GM21515 (cell line): ENCODE measurements around the gene SGSM2.

Source experiments
- ATAC-seq: cut with Tn5 transposase; IDR thresholded peaks from one replicate; pipeline ENCODE4 v1.9.1; 2021; ENCODE audit not compliant: unreplicated experiment

The SGSM2 gene

DNA sequence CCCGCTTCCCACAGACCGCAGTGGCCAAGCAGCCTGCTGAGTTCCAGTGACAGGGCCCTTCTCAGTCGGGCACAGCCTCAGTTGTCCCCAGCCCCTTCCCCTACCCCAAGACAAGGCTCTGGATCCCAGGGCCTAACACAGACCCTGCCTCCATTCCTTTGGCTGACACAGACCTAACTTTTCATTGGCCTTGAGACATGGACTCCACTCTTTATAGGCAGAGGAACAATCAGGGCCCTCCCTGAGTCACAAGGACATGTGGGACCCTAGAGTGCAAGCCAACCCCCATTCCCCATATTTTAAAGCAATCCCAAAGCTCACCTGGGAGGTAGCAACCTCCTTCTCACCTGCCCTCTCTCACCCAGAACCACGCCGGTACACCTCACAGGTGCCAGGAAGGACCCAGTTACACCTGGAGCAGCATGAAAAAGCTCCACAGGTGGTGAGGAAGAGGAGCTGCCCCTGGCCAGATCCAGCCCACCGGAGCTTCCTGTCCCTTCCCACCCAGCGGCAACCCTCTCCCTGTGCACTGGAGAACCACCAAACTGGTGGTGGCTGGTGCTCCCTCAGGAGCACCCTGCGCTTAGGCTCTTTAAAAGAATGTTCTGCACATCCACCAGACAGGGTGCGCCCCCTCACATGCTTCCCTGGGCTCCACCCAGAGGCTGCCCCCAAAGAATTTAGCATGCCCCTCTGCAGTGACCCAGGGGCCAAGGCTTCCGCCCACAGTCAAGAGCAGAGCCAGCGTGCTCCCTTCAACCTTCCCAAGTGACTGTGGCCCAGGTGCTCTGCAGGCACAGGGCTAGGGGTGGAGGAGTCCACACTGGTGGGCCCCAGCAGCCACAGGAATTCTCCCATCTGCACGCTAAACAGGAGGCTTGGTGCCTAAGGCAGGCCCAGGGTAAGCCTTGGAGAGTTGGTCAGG, 60.2 kb downstream of the SGSM2 start:
- no peak for ATAC-seq

DNA sequence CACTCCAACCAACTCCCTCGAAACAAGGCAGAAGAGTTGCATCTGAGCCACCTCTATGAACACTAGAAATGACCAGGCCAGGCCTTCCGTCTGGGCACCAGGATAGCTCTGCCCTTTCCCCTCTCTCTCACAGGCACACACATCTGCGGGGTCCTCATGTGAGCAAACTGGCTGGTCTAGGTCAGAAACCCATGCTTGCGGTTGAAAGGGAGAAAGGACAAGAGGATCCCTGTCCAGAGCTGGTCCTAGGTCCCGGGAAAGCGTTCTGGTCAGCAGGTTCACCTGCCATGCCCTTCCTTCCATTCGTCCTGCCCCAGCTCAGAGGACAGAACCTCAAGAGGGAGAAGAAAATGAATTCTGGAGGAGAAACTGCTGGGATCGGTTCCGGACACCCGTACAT, 60.9 kb downstream of the SGSM2 start:
- no peak for ATAC-seq

DNA sequence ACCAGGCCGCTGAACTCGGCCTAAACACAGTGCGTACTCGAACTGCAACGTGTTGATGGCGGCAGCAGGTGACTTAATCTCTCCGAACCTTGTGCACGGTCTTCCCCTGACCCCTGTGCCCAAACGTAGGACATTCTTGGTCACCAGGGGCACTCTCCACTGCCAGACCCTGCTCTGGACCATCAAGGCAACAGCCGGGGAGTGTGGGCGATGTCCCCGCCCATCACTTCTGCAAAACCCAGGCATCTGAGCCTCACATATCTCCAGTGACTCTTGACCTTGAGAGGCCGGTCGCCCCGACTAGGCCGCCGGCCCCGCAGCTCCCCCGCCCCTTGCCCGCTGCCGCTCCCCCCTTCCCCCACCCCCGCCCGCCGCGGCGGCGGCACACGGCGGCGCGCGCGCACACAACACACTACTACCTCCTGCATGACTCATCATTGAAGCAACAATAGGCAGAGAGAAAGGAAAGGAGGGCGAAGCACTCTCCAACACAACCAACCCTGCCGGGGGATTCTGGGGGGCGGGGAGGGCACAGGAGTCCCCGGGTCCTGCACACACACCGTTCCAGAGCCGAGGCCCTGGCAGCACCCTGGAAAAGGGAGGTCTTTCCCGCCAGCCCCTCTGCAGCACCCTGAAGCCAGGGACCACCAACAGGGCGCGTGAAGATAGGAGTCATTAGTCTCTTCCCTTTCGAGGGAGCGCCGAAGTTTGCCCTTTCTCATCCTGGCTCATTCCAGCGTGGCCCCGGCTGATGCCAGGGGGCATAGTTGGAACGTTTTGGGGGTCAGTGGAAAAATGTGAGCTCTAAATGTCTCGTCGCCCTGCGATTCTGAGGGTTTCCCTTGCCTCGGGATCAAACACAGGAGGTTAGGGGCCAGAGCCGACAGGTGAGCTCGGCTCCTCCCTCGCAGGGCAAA, 61.6 kb downstream of the SGSM2 start:
- no peak for ATAC-seq

DNA sequence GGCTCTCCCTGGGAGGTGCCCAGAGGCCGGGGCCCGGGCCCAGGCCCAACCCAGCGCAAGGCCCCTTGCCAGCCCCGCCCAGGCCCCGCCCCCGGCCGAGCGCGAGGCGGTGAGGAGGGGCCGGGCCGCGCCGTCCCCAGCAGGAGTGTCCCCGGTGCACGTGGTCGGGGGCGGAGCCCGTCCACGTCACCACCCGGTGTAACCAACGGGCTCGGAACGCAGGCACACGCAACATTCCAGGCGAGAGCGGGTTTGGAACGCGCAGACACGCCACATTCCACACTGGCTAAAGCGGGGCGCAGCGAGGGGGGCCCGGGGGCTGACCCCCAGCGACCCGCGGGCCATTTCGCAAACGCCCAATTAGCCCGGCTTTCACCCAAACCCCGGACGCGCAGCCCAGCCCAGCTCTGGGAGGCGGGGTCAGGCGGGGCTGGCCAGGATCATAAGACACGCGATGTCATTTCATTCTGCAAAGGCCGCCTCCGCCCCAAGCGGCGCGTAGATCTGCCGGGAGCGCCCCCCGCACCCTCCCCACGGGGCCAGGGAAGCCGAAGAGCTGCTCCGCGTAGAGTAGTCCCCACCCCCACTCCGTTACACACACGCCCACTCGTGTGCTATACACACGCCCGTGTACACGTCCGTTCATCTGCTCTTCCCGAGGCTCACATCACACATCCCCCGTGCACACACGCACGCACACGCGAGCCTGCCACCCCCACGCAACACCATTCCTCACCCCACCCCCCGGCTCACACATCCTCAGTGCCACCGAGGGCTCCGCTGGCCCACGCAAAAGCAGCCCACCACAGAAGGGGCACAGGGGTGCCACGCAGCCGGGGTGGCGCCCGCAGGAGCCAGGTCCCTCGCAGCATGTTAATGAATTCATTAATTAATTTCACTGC, 62.5 kb downstream of the SGSM2 start:
- ATAC-seq: peak; percentile 37

DNA sequence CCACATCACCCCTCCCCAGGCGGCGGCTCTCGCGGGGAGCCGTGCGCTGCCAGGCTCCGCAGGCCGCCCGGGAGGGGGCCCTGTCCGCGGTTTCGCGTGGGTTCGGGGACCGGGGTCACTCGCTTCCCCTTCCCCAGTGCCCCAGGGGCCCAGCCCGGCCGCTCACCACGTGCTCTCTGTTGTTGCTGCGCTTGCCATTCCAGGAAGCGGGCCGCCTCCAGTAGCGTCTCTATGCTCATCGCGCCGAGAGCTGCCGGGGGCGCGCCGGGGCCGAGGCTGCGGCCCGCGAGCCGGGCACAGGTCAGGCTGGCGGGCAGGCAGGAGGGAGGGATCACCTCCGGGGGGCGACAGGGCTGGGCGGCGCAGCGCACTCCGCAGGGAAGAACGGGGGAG, 63.2 kb downstream of the SGSM2 start:
- ATAC-seq: no peak

DNA sequence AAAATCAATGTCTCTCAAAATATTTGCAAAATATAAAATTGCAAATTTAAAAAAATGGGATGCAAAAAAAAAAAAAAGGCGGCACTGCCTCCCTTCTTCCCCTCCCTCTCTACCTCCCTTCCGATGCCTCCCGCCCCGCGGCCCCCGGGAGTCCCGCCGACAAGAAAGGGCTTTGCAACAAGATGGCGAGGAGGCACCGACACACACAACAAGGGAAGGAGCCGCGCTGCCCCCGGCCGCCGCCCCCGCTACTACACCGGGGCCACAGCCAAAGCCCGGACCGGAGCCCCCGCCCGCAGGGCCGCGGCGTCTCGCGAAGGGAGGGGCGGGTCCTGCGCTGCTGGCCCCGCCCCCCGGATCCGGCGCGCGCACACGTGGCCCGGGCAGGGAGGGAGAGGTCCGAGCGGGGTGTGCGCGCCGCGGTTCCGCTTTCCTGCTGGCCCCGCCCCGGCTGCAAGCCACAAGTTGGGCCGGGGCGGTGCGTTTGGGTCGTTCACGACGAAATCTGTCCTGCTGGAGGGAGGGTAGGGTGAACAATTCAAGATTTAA, 63.6 kb downstream of the SGSM2 start, which contains the start of gene MNT:
Gene MNT, minus strand, starts transcription at position 184 of the 549 bp plus-strand sequence. CDS start 348 bp downstream, outside the sequence.
- peak; percentile 35 for ATAC-seq

DNA sequence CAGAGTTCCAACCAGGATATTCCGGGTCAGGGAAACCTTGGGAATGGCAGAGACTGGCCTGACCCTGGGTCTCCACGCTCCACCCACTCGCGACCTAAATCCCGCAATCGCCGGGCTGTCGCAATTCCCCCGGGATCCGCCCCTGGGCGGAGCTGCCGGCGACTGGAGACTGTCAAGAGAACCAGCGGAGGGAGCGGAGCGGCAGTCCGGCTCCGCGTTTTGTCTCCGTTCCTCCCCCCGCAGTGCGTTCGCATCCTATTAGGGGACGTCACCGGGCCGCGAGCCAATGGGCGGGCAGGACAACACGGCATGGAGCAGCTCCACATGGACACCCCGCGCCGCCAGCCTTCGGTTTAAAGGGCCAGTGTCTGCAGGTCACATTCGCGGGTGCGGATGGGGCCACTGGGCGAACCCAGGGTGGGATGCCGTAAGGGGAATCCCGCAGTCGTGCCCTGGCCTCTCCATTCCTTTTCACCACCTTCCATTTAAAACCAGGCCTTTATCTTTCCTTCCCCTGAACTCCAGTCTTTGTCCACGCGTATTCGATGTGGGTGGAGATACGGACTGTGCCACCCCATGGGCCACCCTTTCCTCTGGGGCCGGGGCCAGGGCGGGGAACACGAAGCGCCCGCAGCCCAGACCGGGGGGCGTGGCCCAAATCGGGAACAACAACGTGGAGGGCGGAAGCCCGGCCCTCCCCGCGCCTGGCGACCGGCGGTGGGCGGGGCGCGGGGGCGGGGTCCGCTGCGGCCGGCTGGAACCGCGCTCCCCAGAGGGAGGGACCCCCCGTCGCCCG, 64.3 kb downstream of the SGSM2 start:
- ATAC-seq: peak; percentile 47

DNA sequence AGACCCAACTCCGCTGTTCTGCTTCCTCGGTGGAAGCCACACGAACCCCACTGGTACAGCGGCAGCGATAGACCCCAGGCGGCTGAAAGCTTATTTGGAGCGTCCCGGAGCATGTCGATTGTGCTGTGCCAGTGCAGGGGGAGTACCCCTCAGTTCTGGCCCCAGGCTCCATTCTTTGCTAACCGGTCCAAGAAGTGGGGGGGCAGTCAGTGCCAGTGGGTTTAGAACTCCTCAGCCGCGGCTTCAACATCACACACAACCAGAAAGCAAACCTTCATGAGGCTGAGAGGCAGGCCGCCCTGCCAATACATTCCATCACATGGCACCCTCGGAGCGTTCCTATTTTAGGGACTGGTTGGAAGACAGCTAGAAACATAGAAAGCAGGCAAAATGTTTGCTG, 65.2 kb downstream of the SGSM2 start:
- ATAC-seq: no peak

DNA sequence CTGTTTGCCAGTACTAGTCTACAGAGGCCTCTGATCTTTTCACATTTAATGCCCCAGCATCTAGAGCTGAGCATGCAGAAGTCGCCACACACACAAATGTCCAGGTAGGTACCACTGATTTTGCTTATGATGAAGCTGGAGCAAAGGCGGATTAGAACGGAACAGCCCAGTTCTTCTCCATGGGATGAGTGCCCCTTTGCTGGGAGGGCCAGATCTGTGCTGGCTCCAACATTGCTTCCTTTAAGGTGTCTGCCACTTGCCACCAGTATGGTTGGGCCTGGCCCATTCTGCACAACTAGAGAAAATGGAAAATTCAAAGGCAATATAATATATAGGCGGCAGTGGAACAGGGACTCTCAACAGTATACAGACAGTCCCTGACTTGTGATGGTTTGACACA, 65.7 kb downstream of the SGSM2 start:
- no peak for ATAC-seq

DNA sequence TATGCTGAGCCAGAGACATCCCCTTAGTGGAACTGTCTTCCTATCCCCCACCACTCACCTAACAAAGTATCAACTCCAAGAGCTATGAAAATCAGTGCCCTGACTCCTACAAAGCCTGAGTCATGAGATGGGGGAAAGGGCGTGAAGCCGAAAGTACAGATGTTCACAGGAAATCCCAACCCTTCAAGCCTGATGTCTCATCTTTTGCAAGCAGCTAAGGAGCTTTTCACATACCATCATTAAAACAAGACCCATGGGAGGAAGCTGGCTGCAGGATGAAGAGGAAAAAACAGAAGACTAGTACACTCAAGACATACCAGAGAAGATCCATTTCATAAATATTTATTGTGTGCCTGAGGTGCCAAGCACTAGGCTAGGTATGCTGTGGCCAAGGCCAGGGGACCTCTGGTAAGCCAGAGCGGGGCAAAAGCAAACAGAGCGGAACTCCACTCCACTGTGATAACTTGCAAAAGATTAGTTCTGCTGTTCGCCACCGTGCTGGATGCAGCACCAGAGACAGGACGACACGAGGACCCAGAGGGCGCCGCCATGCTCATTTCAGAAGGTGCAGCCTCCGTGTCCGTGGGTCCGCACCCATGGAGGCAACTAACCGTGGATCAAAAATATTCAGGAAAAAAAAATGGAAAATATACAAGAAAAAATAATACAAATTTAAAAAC, 68.1 kb downstream of the SGSM2 start:
- ATAC-seq: no peak

DNA sequence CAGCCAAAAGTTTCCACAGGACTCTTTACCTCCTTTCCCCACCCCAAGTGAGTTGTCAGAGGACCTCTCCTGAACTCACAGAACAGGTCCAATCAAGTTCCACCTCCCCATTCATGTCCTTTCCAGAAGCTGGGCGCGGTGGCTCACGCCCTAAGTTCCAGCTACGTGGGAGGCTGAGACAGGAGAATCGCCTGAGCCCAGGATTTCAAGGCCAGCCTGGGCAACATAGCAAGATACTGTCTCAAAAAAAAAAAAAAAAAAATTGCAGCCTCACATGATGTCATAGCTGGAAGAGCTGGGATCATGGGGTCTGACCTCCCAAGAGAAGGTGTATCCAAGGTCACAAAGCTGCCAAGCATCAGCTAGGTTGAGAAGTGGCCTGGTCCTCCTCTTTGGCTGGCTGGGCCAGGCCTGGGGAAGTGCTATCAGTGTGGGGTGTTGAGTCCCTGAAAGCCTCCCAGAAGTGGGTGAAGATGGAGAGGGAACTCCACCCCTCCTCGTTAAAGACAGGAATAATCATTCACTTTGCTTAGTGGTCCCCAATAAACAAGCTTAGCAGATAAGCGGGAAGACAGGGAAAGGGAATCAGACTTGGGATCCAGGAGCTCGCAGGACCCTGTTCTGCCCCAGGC, 69.1 kb downstream of the SGSM2 start:
- ATAC-seq: no peak

DNA sequence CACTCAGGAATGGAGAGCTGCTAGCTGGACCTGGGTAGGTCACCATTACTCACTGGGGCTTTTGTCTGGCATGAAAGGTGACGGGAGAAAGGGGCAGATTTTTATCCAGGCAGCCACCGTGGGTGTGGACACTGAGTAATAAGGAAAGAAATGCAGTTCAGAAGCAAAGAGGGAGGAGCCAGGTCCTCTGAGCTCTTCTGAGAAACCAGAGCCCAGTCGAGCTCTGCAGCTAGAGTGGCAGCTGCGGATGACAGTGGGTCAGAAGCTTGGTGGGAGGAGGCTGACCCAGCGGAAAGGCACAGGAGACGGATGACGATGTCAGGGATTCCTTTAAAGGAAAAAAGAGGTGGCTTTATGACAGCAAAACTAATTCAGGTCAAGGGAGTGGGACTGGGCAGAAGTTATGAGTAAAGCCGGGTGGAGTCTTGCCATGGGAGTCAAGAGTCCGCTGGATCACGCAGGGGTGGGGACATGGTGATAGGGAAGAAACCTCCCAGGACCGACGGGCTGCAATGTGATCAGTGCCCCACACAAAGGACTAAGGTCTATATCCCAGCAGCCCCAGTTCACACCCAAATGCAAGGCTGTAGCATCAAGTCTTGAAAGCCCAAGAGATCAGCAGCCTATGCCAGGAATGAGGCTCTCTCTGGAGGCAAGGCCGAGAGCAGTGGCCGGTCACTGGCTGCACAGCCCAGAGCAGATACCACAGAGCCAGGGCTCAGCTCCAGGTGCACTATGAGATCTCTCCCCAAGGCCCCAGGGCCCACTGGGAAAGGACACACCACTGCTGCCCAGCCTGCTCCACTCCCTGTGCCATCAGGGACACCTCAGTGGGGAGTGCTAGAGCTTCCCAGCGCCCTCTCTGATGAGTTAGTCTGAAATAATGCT, 69.8 kb downstream of the SGSM2 start:
- no peak for ATAC-seq

DNA sequence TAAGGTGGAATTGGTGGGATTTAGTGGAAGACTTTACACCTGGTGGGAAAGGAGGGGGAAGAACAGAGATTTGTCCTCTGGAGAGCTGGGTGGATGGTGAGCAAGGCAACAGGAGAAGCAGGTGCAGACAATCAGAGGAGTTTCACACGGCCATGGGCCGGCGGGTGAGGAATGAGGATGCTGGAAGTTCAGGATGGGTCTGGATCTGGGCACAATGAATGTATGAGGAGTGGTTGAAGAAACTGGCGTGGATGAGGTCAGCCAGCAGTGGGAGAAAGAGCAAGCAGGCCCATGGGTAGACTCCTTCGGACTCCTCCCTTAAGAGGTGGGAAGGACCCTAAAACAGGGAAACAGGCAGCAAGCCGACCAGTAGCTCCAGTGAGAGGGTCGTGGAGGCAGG, 73.7 kb downstream of the SGSM2 start:
- no peak for ATAC-seq

DNA sequence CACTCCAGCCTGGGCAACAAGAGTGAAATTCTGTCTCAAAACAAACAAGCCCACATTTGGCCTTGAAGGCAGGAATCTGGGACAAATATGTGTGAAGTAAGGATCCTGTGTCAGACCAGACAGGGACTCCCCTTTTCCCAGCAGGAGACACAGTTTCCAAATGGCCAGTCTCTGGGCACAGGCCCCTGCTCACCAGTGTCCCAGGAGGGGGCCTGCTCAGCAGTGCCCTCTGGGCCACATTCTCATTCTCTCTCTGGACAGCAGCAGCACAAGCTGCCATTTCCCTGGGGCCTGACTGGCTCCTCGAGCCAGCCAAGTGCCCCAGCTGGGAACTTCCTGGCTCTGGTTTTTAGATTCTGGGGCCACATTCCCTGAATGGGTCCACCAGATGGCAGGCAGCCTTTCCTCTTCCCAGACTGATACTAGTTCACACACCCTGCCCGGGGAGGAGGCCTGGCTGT, 75.3 kb downstream of the SGSM2 start:
- no peak for ATAC-seq

DNA sequence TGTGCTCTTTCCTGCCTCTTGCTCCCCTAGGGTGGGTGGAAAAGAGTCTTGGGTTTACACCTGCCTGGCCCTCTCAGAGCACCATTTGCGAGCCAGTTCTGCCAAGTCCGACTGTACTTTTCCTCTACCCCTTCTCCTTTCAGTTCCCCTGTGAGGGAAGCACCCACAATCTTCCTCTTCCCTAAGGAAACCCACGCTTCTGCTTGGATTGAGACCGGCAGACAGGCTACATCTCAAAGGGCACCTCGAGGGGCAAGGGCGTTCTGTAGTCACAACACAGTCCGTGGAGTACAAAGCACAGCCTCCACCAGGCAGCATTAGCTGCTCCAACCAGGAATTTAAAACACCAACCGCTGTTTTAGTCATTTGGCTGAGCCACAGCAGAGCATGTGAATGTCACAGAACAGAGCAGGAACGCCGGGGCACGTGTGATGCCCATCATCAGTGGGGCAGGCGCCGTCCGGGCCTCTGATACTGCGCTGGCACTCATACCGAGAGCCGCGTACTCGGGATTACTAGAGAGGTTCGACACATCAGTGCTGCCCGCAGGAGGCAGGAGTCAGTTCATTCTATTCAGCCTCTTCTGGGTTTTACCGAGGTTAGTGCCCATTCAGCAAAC, 77.3 kb downstream of the SGSM2 start:
- no peak for ATAC-seq

DNA sequence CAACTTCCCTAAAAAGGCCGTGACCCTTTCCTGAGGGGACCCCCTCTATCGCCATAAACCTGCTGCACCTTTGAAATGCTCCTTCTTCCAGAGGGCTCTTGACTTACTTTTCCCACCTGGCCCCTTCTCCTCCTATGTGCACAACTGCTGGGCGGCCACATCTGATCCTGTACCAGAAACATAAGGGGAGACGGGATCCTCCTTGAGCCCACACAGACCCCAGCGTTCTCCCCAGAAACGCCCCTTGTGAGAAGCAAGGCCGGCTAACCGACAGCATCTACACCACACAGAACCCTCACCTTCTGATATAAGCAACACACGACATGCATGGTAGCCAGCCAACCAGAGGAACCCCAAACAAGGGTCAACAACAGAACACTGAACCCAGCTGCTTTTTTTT, 77.8 kb downstream of the SGSM2 start:
- no peak for ATAC-seq
